ENCODE measurements around the gene ZNF669.

ZNF669 gene

DNA sequence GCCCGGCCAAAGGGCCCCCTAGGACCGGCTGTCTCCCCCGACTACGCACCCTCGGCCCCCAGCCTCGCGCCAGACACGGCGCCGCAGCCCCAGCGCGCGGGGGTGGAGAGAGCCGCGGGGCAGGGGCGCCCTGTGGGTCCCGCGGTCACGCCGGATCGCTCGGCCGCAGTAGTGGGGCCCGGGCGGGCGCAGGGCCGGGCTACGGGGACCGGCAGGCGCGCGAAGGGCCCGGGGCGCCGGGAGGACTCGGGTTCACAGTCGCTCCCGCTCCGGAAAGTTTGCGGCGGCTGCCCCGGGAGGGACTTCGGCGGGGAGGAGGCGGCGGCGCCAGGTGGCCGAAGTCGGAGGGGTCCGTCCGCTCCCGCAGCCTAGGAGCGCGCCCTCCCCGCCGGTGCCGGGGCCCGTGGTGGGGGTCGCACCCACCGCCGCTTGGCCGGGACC lies 7.1 kb upstream of the ZNF669 start:
- no peak for DNase-seq (ENCODE audit: low read depth in 2 of 2)

DNA sequence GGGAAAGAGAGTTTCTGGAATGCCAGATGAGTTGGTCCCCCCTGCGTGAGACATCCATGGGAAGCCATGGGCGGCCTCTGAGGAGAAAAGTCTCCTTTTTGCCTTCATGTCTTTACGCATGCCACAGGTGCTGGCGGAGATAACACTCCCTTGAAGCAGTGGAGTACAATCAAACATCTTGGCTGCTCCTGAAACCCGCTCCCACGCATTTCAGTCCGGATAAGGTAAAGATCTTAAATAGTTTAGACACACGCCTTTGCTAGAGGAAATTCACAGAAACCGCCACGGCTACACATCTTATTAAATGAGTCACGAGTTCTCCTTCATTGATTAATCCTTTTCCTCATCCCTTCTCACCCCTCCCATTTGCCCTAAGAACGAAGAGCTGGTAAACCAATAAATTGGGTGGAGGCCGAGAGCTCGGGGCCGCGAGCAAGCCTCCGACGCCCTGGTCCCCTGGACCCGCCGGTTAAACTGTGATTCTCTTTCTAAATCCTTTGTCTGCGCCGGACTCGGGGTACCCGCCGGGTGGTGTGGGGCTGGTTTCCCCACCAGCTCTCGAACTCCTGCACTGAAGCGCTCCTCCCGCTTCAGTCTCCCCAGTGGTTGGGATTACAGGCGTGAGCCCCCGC lies 6.6 kb upstream of the ZNF669 start:
- DNase-seq (ENCODE audit: low read depth in 2 of 2): peak in 1 of 2 donors; percentile 38

DNA sequence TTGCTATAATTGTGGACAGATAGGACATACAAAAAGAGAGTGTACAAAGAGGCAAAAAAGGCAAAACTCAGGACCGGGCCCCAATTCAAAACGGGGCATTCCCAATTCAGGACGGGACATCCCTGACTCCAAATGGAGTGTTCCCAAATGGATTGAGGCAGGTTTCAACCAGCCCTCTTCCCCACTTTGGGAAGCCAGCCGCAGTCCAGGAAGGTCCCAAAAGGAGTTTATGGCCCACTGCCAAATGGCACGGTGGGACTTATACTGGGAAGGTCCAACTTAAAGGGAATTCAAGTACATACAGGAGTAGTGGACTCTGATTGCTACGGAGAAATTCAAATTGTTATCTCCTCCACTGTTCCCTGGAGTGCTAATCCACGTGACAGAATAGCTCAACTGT lies 3.5 kb upstream of the ZNF669 start:
- no peak for DNase-seq (ENCODE audit: low read depth in 2 of 2)

DNA sequence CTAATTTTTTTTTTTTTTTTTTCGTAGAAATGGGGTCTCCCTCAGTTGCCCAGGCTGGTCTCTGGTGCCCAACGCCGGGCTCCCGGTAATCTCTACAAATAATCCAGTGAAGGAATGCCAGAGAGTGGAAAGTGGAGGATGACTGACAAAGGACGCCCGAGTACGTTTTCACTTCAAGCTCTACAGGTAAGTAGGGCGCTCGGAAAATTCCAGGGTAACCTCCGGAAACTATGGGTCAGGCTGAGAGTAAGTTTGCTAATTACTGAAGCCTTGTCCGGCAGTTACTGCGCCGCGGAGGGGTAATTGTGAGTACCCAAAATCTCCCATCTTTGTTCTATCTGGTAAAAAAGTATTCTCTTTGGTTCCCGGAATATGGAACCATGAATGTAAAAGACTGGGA lies 1.8 kb upstream of the ZNF669 start:
- no peak for DNase-seq (ENCODE audit: low read depth in 2 of 2)

DNA sequence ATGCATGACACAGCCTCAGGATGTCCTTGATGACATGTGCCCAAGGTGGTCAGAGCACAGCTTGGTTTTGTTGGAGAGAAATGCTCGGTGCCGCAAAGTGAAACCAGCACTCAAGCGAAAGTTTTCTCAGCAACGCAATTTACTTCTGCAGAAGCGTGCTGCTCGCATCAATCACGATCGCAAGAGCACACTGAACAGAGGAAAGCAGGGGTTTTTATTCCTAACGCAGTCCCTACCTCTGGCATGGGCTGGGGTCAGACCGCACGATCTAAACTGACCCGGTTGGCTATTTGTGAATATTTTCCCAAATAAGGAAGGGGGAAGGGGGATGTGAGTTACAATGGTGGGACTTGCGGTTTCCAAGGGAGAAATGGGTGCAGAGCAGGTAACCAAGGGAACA lies 809 bp upstream of the ZNF669 start:
- no peak for DNase-seq (ENCODE audit: low read depth in 2 of 2)

DNA sequence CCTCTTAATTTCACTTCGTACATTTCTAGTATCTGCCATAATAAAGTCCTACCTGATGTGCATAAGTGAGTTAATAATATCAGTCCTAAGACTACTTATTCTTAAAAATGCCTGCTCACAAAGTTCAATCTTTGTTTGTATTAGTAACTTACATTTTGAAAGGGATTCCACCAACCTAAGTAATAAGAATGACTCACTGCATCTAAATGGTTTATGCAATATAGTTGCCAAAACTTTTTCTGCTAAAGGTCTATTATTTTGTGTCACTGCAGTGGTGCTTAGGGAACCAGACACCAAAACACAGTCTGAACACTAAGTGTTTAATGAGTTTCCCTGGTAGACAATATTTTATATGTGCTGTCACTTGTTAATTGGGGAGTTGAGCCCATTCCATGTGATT lies 1.8 kb downstream of the ZNF669 start:
- DNase-seq (ENCODE audit: low read depth in 2 of 2): no peak

DNA sequence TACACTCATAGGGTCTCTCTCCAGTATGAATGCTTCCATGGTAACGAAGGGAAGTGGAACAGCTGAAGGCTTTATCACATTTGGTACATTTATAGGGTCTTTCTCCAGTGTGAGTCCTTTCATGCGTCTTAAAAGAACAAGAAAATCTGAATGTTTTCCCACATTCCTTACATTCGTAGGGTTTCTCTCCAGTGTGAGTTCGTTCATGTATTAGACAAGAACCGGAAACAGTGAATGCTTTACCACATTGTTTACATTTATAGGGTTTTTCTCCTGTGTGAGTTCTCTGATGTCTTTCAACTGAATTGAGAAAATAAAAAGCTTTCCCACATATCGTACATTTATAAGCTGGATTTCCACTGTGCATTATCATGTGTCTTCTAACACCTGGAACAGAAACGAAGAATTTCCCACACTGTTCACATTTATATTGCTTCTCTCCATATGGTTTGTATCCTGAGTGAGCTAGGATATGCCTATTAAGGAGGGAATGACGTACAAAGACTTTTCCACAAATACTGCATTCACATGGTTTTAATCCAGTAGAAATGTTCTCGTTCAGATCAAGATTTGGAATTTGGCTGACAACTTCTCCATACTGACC lies 3.4 kb downstream of the ZNF669 start:
- DNase-seq (ENCODE audit: low read depth in 2 of 2): no peak

DNA sequence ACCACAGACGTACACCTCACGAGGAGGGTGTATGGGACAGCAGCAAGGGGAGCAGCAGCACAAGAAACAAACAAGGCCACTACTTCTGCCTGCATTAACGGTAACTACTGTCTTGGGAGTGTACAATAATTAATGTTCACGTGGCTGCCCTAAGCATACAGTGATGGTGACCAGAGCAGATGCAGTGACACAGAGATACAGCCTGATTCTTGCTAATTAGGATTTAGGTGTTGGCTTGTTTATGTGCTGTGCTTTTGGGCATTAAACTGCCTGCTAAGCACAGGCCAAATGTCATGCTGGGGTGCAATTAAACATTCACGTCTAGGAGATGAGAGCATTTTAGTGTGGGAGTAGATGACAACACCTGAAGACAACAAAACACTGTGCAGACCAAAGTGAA lies 7.2 kb downstream of the ZNF669 start:
- DNase-seq (ENCODE audit: low read depth in 2 of 2): no peak

DNA sequence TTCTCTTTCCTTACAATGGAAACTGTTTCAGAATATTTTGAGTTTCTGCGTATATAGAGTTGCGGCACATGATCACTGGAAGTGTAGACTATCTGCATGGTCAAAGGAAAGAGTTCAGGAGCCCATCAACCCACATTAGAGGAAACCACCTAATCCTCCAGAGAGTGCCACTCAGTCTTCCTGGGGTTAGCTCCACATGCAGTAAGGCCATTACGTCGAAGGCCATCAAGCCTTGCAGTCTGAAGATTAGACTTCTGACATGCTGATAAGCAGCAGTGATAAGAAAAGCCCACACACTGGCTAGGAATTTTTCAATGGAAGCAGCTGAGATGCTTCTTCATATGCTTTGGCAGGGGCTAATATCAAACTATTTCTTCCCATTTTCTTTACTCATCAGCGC lies 7.6 kb downstream of the ZNF669 start:
- no peak for DNase-seq (ENCODE audit: low read depth in 2 of 2)

DNA sequence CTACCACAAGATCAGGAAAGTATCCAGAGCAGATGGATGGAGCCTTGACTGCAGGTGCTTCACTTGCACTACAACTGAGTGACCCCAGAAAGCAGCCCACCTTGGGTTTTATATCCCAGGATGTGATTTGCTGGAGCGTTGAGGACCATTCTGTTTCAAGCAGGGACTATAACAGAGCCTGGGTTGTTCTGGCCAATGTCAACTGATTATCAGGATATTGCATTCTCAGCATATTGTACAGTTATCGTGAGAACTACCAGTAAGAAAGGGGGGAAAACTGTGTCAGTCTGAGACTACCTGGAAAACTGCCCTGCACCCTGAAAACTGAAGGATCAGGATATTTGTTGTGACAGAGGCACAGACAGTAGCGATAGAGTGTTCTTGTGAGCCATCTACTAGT lies 8.0 kb downstream of the ZNF669 start:
- DNase-seq (ENCODE audit: low read depth in 2 of 2): no peak

DNA sequence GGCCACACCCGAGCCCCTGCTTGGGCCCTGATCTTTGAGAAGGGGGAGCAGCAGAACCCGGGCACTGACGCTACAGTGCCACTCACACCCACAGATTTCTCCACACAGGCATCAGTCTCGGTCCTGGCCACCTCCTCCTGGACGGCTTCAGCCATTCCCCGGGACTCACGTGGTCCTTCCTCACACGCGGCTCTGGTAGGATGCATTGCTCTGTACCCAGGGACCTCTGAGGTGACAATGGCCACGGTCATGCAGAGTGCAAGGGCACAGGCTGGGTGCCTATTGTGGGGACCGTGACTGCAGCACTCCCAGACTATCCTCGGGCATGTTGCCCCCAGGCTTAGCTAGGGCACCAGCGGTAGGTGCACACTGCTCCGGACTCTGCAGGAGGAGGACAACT lies 13.7 kb downstream of the ZNF669 start:
- DNase-seq (ENCODE audit: low read depth in 2 of 2): no peak

DNA sequence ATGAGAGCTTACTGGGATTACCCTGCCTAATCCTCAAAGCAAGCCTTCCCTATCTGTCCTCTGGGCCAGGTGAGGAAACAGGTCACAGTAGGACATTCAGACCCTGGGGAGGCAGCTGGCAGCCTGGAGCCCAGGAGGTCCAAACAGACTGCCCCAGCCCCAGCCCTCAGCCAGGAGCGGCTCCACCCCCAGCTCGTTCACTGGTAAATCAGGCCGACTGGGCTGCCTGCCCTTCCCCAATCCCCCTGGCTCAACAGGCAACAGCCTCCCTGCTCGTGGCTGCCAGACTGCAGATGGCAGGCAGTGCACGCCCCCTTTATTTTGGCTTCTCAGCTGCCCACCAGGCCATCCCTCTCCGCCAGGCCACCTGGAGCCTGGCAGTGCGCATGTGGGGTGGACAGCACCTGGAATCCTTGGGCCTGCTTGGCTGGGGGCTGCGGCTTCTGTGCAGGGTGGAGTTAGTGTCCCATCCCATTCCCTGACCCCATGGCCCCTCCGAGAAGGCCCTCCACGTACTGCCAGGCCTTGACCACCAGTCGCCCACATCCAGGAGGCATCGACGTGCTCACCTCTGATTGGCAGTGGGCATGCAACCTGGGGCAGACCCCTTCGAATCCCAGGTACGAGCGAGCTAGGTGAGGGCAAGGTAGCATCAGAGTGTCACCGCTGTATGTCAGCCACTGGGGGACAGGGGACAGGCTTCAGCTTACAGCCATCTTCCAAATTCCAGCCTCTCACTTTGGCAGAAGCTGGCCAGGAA lies 14.4 kb downstream of the ZNF669 start:
- DNase-seq (ENCODE audit: low read depth in 2 of 2): no peak

DNA sequence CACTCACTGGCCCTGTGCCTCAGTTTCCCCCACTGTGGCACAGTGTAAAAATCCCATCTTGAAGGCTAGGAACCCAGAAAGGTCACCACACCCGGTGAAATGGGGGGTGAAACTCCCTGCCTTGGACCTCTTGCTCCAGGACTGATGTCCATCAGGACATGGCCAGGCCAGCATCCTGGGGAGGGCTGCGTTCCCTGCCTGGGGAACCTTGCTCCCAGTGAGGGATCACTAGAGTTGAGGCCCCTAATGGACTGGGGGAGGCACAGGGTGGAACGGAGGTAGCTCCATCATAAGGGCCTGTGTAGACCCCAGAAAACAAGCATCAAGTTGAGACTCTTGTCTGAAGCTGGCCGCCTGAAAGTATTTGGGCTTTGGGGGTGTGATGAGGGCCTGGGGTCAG lies 15.2 kb downstream of the ZNF669 start:
- DNase-seq (ENCODE audit: low read depth in 2 of 2): no peak

DNA sequence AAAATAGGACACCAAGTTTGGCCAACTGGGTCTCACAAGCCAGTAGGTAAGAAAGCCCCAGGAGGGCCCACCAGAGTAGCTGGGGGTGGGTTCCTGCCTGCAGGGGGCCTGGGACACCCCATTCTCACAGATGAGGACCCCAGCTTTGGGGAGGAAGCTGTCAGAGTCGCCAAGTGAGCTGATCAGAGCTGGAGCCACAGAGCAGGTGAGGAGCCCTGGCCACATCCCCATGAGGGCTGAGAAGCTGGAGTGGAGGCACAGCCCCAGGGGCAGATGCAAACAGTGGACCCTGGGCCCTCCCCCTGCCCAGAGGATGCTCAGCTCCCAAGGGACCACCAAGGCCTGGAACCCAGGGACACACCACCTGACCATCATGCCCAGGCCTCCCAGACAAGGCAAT lies 16.9 kb downstream of the ZNF669 start:
- DNase-seq (ENCODE audit: low read depth in 2 of 2): no peak

DNA sequence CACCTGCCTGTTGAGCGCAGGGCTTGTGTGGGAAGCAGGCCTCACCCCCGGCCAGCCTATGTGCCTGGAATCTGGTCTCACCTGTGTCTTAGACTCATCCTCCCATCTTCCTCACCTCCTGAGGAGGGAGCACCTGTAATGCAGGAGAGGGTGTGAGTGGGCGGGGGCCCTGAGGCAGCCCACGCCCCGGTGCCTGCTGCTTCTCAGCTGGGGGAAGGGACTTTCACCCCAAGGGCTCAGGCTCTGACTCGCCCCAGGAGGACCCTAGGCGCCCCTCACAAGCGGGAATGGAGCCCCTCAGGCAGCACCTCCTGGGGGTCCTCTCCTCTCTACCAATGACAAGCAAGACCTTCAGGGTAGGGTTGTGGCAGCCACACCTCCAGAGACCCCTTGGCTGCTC lies 18.8 kb downstream of the ZNF669 start:
- no peak for DNase-seq (ENCODE audit: low read depth in 2 of 2)

DNA sequence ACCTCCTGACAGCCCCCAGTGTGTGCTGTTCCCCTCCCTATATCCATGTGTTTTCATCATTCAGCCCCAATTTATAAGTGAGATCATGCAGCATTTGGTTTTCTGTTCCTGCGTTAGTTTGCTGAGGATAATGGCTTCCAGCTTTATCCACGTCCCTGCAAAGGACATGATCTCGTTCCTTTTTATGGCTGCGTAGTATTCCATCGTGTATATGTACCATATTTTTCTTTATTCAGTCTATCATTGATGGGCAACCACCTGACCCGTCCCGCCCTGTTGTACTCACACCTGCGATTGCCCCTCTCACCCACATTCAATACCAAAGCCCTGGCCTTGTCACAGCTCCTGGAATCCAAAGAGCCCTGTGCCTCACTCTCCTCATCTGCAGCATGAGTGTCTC lies 19.4 kb downstream of the ZNF669 start:
- DNase-seq (ENCODE audit: low read depth in 2 of 2): no peak

DNA sequence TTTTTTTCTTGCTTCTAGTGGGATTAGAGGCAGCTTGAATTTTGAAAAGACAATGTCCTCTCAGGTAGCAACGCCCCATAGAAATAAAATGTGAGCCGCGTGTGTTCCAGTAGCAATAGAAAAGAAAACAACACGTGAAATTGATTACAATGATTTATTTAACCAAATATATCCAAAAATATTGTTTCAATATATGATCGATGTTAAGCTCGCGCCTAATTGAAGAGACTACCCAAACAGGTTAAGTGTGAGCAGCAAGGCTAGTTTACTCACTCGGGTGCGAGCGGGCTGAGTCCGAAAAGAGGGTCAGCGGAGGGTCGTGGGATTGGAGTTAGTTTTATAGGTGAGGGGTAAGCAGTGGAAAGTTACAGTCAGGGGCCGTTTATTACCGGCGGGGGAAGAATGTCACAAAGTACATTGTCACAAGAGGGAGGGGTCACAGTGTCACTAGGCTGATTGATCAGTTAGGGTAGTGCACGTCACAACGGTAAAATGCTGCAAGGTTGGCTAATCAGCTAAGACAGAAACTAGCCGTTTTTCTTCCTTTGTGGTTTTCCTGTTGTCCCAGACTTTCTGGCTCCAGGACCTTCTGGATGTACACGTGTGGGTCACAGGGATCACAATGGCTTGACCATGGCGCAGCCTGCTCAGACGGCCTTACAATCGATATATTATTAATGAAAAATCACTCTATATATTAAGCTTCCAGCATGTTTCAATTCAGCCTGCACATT lies 24.8 kb downstream of the ZNF669 start:
- no peak for DNase-seq (ENCODE audit: low read depth in 2 of 2)

DNA sequence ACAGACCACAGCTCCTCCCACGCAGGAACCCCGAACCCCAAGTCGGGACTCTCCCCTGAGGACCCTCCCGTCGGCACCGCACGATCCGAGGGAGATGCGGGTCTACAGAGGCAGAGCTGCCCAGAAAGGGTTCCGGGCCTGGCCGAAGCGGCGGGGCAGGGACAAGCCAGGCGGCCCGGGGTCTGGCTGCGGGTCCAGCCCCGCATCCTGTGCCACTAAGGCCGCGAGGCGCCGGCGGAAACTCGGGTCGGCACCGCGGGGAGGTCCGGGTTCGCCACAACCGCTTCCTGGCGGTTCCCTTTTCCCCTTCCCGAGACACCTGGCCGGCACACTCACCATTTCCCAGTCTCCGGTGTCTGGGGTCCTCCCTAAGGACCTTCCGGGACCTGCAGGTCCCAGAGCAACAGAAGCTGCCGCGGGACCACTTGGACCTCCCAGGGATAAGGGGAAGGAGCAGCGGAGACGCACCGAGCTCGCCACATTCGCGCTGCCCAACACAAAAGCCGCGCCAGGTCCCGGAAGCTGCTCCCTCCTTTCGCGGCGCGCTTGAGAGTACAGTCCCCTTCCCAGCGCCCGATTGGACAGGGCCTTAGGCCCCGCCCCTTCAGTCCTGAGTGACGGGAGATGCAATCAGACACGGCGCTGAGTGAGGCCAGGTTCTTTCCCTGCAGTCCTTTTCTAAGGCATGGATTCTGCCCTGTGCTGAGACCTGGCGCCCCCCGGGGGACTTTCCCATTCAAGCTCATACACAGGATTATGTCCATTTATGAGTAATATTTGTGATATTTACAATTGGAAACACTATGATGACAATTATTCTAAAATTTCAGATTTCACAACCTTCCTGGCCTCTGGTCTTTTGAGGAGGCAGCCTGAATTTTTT lies 25.7 kb downstream of the ZNF669 start, which contains the start of gene ZNF670:
ZNF670 (minus strand) TSS at position 554 of the 883 bp plus-strand sequence; CDS start at position 339, 215 bp downstream.
- DNase-seq (ENCODE audit: low read depth in 2 of 2): peak; percentile 74 to 79

DNA sequence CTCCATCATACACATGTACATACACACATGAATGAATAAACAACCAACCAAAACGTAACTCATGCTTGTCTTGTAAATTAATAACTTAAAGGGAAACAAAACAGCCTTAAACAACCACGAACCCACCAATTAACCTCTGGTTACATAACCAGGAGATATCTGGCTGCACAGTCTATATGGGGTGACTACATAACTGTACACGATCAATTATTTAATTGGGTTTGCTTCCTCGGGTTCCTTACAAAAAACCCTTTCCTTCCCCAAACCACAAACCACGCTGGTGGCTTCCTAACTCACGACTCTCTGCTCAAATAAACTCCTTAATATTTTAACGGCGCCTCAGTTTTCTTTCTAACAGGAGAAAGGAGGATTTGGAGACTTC lies 26.3 kb downstream of the ZNF669 start:
- no peak for DNase-seq (ENCODE audit: low read depth in 2 of 2)

DNA sequence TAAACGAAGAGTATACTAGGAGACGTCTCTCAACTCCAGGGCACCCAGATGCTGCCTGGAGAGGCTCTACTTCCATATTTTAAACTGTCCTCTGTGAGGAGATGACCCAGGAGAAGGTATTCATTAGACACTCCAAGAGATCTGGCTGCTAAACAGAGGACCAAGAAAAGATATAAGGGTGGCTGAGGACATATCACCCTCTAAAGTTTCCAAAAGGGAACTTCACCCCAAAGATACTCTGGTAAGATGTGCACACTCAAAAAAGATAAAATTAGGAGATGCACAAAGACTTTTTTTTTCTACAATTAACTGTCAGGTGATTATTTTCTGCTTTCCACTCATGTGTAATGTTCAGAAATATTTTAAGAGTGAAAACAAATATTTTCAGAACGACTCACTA lies 26.9 kb downstream of the ZNF669 start:
- DNase-seq (ENCODE audit: low read depth in 2 of 2): no peak

DNA sequence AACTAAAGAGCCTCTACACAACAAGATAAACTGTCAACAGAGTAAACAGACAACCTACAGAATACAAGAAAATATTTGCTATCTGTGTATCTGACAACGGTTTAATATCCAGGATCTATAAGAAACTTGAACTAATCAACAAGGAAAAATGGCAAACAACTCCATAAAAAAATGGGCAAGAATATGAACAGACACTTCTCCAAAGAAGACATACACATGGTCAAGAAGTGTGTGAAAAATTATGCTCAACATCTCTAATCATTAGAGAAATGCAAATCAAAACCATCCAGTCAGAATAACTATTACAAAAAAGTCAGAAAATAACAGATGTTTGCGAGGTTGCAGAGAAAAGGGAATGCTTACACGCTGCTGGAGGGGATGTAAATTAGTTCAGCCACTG lies 33.5 kb downstream of the ZNF669 start:
- DNase-seq (ENCODE audit: low read depth in 2 of 2): no peak
